ENCODE data around the gene HP1BP3.

The HP1BP3 gene

GRCh38 chr1:20792196-20792595, 5.1 kb upstream of the HP1BP3 start:
- TF ChIP-seq TAF1 (IDR thresholded peaks at IDR 0.05; ENCODE audit: low read depth) (no peak), RAD21 (IDR thresholded peaks at IDR 0.05; ENCODE audit: low read depth) (no peak), EGR1 (IDR thresholded peaks at IDR 0.05) (no peak), EP300 (IDR thresholded peaks at IDR 0.05; ENCODE audit: borderline replicate concordance) (no peak), ZBTB7A (IDR thresholded peaks at IDR 0.05; ENCODE audit: low read depth) (no peak), REST (IDR thresholded peaks at IDR 0.05; ENCODE audit: low read depth) (no peak), CEBPB (IDR thresholded peaks at IDR 0.05) (no peak), YY1 (IDR thresholded peaks at IDR 0.05; ENCODE audit: low read depth) (no peak), TCF12 (IDR thresholded peaks at IDR 0.05; ENCODE audit: low read depth) (no peak), CREB1 (IDR thresholded peaks at IDR 0.05; ENCODE audit: low read depth) (no peak)
- TF ChIP-seq, protein P1, sequence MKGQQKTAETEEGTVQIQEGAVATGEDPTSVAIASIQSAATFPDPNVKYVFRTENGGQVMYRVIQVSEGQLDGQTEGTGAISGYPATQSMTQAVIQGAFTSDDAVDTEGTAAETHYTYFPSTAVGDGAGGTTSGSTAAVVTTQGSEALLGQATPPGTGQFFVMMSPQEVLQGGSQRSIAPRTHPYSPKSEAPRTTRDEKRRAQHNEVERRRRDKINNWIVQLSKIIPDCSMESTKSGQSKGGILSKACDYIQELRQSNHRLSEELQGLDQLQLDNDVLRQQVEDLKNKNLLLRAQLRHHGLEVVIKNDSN (IDR thresholded peaks at IDR 0.05) = no peak
- TF ChIP-seq, protein P2, sequence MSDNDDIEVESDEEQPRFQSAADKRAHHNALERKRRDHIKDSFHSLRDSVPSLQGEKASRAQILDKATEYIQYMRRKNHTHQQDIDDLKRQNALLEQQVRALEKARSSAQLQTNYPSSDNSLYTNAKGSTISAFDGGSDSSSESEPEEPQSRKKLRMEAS (IDR thresholded peaks at IDR 0.05) = no peak

- TF ChIP-seq ZBTB7A (IDR thresholded peaks at IDR 0.05; ENCODE audit: low read depth) (no peak), RAD21 (IDR thresholded peaks at IDR 0.05; ENCODE audit: low read depth) (no peak), REST (IDR thresholded peaks at IDR 0.05; ENCODE audit: low read depth) (no peak), TAF1 (IDR thresholded peaks at IDR 0.05; ENCODE audit: low read depth) (no peak), FOXM1 (IDR thresholded peaks at IDR 0.05; ENCODE audit: borderline replicate concordance, low read depth) (no peak), CEBPB (IDR thresholded peaks at IDR 0.05) (no peak), YY1 (IDR thresholded peaks at IDR 0.05; ENCODE audit: low read depth) (no peak), TCF12 (IDR thresholded peaks at IDR 0.05; ENCODE audit: low read depth) (no peak), CREB1 (IDR thresholded peaks at IDR 0.05; ENCODE audit: low read depth) (no peak), EP300 (IDR thresholded peaks at IDR 0.05; ENCODE audit: borderline replicate concordance) (no peak)
- TF ChIP-seq, protein P1 (IDR thresholded peaks at IDR 0.05) = no peak
- TF ChIP-seq, protein P2 (IDR thresholded peaks at IDR 0.05) = no peak
Measured at GRCh38 chr1:20790785-20791184, 3.7 kb upstream of the HP1BP3 start.

DNA sequence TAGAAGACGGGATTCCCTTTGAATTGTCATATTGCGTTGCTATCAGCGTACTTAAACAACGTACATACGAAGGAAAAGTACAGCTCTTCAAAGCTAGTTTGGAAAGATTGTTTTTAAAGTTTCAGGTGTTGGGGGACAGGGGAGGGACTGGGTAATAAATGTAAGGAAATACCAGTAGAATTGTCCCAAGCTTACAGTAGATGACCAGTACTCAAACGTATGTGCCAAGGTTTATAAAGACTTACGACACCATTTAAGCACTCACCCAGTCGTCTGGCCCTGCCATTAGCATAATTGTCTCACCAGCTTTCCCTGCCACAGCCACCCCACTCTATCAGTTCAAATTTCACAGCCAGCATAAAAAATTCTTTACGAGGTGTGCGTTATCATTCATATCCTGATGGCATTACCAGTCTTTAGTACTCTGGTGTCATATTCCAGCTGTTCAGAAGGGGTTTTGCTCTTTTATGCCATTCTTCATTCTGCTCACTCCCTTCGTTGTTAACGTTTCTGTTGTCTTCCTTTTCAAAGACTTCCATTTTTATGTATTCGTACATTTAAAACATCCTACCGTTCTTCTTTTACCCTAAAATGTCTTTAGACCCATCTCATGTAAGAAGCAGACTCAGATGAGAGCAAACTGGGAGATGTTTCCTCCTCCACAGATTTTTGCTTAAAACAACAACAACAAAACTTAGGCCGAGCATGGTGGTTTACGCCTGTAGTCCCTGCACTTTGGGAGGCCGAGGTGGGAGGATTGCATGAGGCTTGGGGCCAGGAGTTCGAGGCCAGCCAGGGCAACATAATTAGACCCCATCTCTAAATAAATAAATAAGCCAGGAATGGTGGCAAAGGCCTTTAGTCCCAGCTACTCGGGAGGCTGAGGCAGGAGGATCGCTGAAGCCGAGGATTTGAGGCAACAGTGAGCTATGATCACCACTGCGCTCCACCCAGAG, 1.0 kb upstream of the HP1BP3 start:
- TF ChIP-seq CEBPB (IDR thresholded peaks at IDR 0.05) (0 out of 2 replicates have a peak, but pooled peaks have one; percentile 13), YY1 (IDR thresholded peaks at IDR 0.05; ENCODE audit: low read depth) (no peak)

GRCh38 chr1:20786253-20787028, 666 bp downstream of the HP1BP3 start:
- TF ChIP-seq ZBTB7A (IDR thresholded peaks at IDR 0.05; ENCODE audit: low read depth) = peak; percentile 45; the same call in 1 of the 2 replicates
- peak; percentile 100 for TF ChIP-seq FOXM1 (IDR thresholded peaks at IDR 0.05; ENCODE audit: borderline replicate concordance, low read depth)
- peak; percentile 91 for TF ChIP-seq YY1 (IDR thresholded peaks at IDR 0.05; ENCODE audit: low read depth)
- TF ChIP-seq, protein P1 (IDR thresholded peaks at IDR 0.05) = no peak
- TF ChIP-seq REST (IDR thresholded peaks at IDR 0.05; ENCODE audit: low read depth) = no peak
- peak; percentile 89 for TF ChIP-seq TAF1 (IDR thresholded peaks at IDR 0.05; ENCODE audit: low read depth)
- peak; percentile 79 for TF ChIP-seq EGR1 (IDR thresholded peaks at IDR 0.05)
- TF ChIP-seq TCF12 (IDR thresholded peaks at IDR 0.05; ENCODE audit: low read depth) = peak; percentile 59; the same call in 1 of the 2 replicates
- peak; percentile 51; the same call in 1 of the 2 replicates for TF ChIP-seq TEAD4 (IDR thresholded peaks at IDR 0.05)
- TF ChIP-seq NFIC (IDR thresholded peaks at IDR 0.05) = 0 out of 2 replicates have a peak, but pooled peaks have one; percentile 25
- TF ChIP-seq EP300 (IDR thresholded peaks at IDR 0.05; ENCODE audit: borderline replicate concordance) = 0 out of 2 replicates have a peak, but pooled peaks have one; percentile 10
